Heart left ventricle (tissue), 16 donors: Measurements from ENCODE around the gene KPTN. TPM values are rescaled to one million over a fixed set of nuclear protein-coding genes. Genes with fewer than 3 reads are reported as not detected.

ENCODE experiments used
- ATAC-seq, 4 donors: fragments of 200-7000 bp; cut with Tn5 transposase; one replicate each; pipeline ENCODE4 v1.9.1; 2020 to 2022; ENCODE audit warnings: moderate library complexity in 4 of 4, mild to moderate bottlenecking in 3 of 4, moderate number of reproducible peaks in 1 of 4
- DNase-seq, 5 donors: peaks; one replicate each; pipeline ENCODE4 v3.0.0-alpha.2; 2020
- H3K27ac ChIP-seq, 12 donors: fragments of 200-600 bp; sonication (generic) in 4 of 12; one replicate each; pipeline versions ENCODE4 v1.5.0 to v1.8.0; 2016 to 2022; ENCODE audit warnings: mild to moderate bottlenecking in 2 of 12
- H3K27me3 ChIP-seq, 9 donors: fragments of 200-600 bp; sonication (generic) in 2 of 9; one replicate each; pipeline versions ENCODE4 v1.5.1 to v1.8.0; 2016 to 2022; ENCODE audit warnings: mild to moderate bottlenecking in 3 of 9
- H3K36me3 ChIP-seq, 9 donors: fragments of 200-600 bp; sonication (generic) in 2 of 9; one replicate each; pipeline versions ENCODE4 v1.5.0 to v1.8.0; 2018 to 2022; ENCODE audit warnings: mild to moderate bottlenecking in 2 of 9
- H3K4me1 ChIP-seq, 12 donors: fragments of 200-600 bp; sonication (generic) in 4 of 12; one replicate each; pipeline versions ENCODE4 v1.5.0 to v1.8.0; 2016 to 2022; ENCODE audit warnings: mild to moderate bottlenecking in 3 of 12
- H3K4me3 ChIP-seq, 12 donors: fragments of 200-600 bp; sonication (generic) in 4 of 12; one replicate each; pipeline versions ENCODE4 v1.5.0 to v1.8.0; 2017 to 2022; ENCODE audit warnings: mild to moderate bottlenecking in 9 of 12, moderate library complexity in 4 of 12
- H3K9me3 ChIP-seq, 12 donors: fragments of 200-600 bp; sonication (generic) in 4 of 12; one replicate each; pipeline versions ENCODE4 v1.5.0 to v1.8.0; 2016 to 2022; ENCODE audit warnings: mild to moderate bottlenecking in 1 of 12
- POLR2A ChIP-seq, 2 donors: fragments of 450-650 bp; IDR thresholded peaks; one replicate each; pipeline ENCODE4 v1.6.1; 2017; ENCODE audit warnings: antibody characterized with exemption in 2 of 2, mild to moderate bottlenecking in 2 of 2, moderate library complexity in 2 of 2
- WGBS, 4 donors: extraction: QIAGEN DNeasy Blood & Tissue Kit in 2 of 4; methylation state at CpG; one replicate each; pipeline versions ENCODE4 v1.1.5 to v1.1.7; 2013 to 2018; 5-methylcytosine and 5-hydroxymethylcytosine counted together
- intact Hi-C, 10 donors: fragments of 100-400 bp; cut with DNase I; formaldehyde crosslinking; loops; one replicate each; pipeline versions ENCODE4 v1.11.1 to v1.14.2; 2022
- polyA plus RNA-seq, 2 donors: library from polyadenylated mRNA; stranded (reverse); fragments of 200-250 nt; gene quantifications; one replicate each; pipeline ENCODE4 v1.2.3, GENCODE V29; 2013
- total RNA-seq, 9 donors: library from RNA; depleted of rRNA in 2 of 9; stranded (reverse); fragments of >200 nt in 2 of 9; fragmentation: NEBNext Ultra II Directional in 3 of 9; extraction: Animal tissue kit (Norgen Biotek cat#: 25700) in 3 of 9; gene quantifications; one replicate each; pipeline versions ENCODE4 v1.1.0 to v1.2.4, GENCODE V29; 2016 to 2023
- TF ChIP-seq, protein P1 (sequence below), 12 donors: fragments of 200-600 bp; sonication (generic) in 4 of 12; IDR thresholded peaks; one replicate each; pipeline versions ENCODE4 v1.5.0 to v1.8.0; 2018 to 2022; ENCODE audit warnings: antibody characterized with exemption in 12 of 12, mild to moderate bottlenecking in 5 of 12
- donor health status: ischemic (EF 13 %, LVEDD 7.1; RV severe dilation, severe dysfunction).
- donor health status: healthy with polysubstance abuse.
- donor health status: DM: no; HTN: yes; CAD: no.
- donor health status: DM: no; HTN: no; CAD: no.
- donor health status: ischemic (EF 25% LVEDD 6.9; RV normal size, moderate dysfunction).
- donor health status: ischemic (EF 25% LVEDD 5.7; RV mildly dilated, moderate dysfunction).
- donor health status: healthy.
- donor health status: DM: yes; HTN: yes; CAD: no.
- donor health status: ischemic (EF 35%, LVEDD 5.7; RV mildly dilated, moderate dysfunction).
- donor health status: nonischemic (EF 11% LVEDD 7.7; RV severe dilation, severe dysfunction).
- donor health status: DM: yes; HTN: yes; CAD: no.
- donor health status: PGD.
- donor health status: ischemic (EF 29% LVEDD 5.4; RV normal size, mild dysfunction).
- donor health status: nonischemic (EF 23%, LVEDD 6.1; RV moderate dilation, normal function).

Gene KPTN
- total and polyA plus RNA-seq, 11 donors: 3.2 to 15.8 (median 7.8) TPM

DNA sequence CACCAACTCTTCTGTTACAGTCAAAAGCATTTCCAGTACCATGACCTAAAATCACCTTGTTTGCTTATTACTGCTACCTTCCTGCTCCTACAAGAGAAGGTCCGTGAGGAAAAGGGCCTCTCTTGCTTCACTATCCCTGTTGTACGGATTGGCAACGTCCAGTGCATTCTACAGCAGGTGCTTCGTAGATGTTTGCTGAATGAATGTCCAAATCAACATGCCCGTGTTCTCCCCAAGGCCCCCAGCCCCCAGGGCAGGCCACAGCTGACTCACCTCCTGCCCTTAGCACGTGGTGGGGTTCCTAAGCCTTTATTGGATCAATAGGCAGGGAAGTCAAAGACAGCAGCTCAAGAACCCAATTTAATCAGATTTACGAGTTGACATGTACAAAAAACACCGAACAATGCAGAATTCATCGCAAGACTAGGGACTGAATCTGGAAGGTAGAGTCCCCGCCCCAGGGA, 36.4 kb upstream of the KPTN start:
- ATAC-seq (no peak), DNase-seq (no peak)
- Histone ChIP-seq H3K9me3 (no peaks in the 10 kb centered on the region), H3K4me3 (no peak overlapping the region), H3K36me3 (no peaks in the 10 kb centered on the region), H3K4me1 (peaks cover 0 to 38% (median 18%) of the 10 kb centered on the region in 12 donors), H3K27me3 (peaks cover 0 to 7% (median 0%) of the 10 kb centered on the region in 9 donors), H3K27ac (no peak overlapping the region)
- intact Hi-C loops: loop anchor here in 2 of 10 donors (5.0 kb wide), 2 partner anchors 77 to 177 kb away; no protein-coding TSS in a partner anchor
- no peak for TF ChIP-seq POLR2A (IDR thresholded peaks at IDR 0.05)
- TF ChIP-seq, protein P1, sequence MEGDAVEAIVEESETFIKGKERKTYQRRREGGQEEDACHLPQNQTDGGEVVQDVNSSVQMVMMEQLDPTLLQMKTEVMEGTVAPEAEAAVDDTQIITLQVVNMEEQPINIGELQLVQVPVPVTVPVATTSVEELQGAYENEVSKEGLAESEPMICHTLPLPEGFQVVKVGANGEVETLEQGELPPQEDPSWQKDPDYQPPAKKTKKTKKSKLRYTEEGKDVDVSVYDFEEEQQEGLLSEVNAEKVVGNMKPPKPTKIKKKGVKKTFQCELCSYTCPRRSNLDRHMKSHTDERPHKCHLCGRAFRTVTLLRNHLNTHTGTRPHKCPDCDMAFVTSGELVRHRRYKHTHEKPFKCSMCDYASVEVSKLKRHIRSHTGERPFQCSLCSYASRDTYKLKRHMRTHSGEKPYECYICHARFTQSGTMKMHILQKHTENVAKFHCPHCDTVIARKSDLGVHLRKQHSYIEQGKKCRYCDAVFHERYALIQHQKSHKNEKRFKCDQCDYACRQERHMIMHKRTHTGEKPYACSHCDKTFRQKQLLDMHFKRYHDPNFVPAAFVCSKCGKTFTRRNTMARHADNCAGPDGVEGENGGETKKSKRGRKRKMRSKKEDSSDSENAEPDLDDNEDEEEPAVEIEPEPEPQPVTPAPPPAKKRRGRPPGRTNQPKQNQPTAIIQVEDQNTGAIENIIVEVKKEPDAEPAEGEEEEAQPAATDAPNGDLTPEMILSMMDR (IDR thresholded peaks at IDR 0.05): no peak
- WGBS, 4 donors: 82 to 86% (median 85%) methylated on average over 10 of the region's 10 CpGs

DNA sequence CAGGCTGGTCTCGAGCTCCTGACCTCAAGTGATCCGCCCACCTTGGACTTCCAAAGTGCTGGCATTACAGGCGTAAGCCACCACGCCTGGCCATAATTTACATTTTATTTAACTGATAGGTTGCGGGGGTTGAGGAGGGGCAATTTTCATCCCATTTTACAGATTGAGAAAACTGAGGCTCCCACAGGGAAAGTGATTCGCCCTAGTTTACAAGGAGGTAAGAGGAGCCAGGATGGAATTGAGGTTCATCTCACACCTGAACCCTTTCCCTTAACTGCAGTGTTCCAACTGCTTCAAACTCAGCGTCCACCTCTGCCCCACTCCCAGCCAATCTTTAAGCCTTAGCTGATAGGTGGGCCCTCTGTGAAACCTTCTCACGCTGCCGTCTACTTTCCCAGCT, 34.8 kb upstream of the KPTN start:
- Histone ChIP-seq H3K36me3 (no peaks in the 10 kb centered on the region), H3K9me3 (no peaks in the 10 kb centered on the region), H3K27me3 (peaks cover 0 to 7% (median 0%) of the 10 kb centered on the region in 9 donors), H3K4me1 (peaks cover 0 to 42% (median 20%) of the 10 kb centered on the region in 12 donors), H3K27ac (no peak overlapping the region), H3K4me3 (no peak overlapping the region)
- intact Hi-C loops: loop anchor here in 9 of 10 donors (2.0 to 10.0 kb wide), 7 partner anchors 37 to 178 kb away; partner anchors contain the start of genes BICRA (in 2 of the 9) and KPTN (in 1 of the 9)
- TF ChIP-seq, protein P1 (IDR thresholded peaks at IDR 0.05): no peak
- no peak for TF ChIP-seq POLR2A (IDR thresholded peaks at IDR 0.05)
- 79 to 87% (median 82%) methylated on average over 9 of the region's 9 CpGs for WGBS, 4 donors
- ATAC-seq (no peak), DNase-seq (no peak)

DNA sequence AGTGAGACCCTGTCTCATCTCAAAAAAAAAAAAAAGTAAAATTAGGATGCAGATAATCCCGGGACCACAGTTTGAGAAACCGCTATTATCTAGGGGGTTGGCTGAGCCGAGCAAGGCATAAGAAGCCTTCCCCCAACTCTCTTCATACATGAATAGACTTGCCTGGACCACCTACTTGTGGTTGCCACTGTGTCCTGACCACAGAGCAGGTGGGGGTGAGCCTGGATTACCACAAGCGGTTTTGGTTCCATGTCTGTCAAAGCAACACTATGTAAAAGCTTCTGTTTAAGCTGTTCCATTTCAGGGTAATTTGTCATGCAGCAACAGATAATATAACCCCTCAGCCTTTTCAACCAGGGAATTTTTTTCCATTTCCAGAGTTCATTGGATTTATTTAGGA, 34.1 kb upstream of the KPTN start:
- no peak for DNase-seq
- WGBS, 4 donors: 69 to 83% (median 73%) methylated on average over 4 of the region's 4 CpGs
- intact Hi-C loops: loop anchor here in 9 of 10 donors (2.0 to 10.0 kb wide), 7 partner anchors 36 to 179 kb away; partner anchors contain the start of genes BICRA (in 2 of the 9) and KPTN (in 1 of the 9)

More for the DNA sequence above, 34.1 kb upstream of the KPTN start:
- no peak overlapping the region for H3K27ac ChIP-seq
- no peaks in the 10 kb centered on the region for H3K36me3 ChIP-seq
- peaks cover 0 to 7% (median 0%) of the 10 kb centered on the region in 9 donors for H3K27me3 ChIP-seq
- no peak for ATAC-seq
- TF ChIP-seq POLR2A (IDR thresholded peaks at IDR 0.05): no peak
- TF ChIP-seq, protein P1 (IDR thresholded peaks at IDR 0.05): no peak
- peaks cover 0 to 42% (median 26%) of the 10 kb centered on the region in 12 donors for H3K4me1 ChIP-seq
- H3K4me3 ChIP-seq: no peak overlapping the region
- H3K9me3 ChIP-seq: no peaks in the 10 kb centered on the region
